NOMO-1 treated with DMSO at 0.1 percent for 48 hours (cell line): ENCODE measurements around the gene TBC1D22B.
A peak's percentile ranks its signal among the peaks of the same experiment; 100 is the strongest.

Experiments
- DNase-seq: peaks from one replicate; lab custom pipeline; 2025; ENCODE audit not compliant: unreplicated experiment; lab: John Stamatoyannopoulos, UW

TBC1D22B gene

DNA sequence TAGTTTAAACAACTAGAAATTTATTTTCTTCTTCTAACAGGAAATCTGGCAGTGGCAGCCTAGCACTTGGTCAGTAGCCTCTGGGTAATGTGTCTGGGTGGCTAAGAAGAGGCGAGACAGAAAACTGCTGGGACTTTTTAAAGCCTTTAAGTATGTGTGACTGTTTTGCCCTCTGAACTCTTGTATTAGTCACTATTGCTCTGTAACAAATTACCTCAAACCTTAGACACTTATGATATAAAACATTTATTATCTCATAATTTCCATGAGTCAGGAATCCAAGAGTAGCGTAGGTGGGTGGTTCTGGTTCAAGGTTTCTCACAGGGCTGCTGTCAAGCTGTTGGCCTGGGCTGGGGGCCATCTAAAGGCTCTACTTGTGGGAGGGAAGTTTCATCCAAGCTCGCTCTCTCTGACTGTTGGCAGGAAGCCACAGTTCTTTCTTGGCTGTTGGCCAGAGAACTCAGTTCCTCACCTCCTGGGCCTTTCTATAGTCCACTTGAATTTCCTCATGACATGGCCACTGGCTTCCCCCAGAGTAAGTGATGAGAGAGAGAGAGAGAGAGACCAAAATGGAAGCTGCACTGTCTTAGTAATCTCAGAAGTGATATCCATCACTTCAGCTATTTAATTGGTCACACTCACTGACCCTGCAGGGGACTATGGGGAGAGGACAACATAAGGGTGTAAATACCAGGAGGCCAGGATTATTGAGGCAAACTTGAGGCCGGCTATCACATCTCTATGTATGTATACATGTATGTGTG is 17.4 kb upstream of the TBC1D22B start:
- DNase-seq, result peak; percentile 78

DNA sequence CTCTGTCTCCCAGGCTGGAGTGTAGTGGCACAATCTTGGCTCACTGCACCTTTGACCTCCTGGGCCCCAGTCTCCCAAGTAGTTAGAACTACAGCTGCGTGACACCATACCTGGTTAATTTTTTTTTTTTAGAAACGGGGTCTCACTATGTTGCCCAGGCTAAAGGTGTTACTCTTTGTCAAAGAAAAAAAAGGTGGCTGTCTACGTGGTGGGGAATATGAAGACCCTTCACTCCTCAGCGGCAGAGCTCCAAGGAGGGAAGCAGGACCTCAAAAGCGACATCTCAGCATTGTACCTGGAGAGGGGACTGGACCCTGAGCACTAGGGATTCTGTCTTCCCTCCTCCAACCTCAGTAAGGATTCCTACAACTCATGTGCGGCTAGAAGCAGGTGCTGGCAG is 16.4 kb upstream of the TBC1D22B start:
- DNase-seq, result no peak

DNA sequence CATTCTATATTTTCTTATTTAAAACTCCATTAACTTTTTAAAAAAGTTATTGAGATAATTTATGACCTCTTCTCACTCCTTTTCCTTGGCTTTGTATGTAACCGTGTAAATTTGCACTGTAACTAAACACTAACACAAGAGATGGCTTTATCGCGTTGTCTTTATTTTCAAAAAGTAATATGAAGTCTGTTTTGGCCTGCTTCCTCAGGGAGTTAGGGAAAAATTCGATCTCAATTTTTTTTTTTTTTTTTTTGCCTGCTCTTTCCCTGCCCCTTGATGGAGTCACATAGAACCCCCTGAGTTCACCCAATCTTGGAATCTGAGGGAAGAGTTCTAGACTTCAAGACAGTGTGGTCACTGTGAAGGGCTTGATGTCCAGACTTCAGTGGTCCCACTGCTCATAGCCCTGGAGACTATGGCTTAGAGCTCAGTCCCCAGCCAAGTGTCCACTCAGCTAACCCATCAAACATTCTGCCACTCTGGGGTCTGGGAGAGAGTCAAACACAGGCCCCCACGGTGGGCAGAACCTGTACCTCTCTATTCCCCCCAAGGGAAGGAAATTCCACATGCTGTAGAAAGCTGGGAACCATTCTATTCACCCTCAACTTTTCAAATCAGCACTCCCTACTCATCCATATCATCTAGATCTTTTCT is 15.7 kb upstream of the TBC1D22B start:
- no peak for DNase-seq

DNA sequence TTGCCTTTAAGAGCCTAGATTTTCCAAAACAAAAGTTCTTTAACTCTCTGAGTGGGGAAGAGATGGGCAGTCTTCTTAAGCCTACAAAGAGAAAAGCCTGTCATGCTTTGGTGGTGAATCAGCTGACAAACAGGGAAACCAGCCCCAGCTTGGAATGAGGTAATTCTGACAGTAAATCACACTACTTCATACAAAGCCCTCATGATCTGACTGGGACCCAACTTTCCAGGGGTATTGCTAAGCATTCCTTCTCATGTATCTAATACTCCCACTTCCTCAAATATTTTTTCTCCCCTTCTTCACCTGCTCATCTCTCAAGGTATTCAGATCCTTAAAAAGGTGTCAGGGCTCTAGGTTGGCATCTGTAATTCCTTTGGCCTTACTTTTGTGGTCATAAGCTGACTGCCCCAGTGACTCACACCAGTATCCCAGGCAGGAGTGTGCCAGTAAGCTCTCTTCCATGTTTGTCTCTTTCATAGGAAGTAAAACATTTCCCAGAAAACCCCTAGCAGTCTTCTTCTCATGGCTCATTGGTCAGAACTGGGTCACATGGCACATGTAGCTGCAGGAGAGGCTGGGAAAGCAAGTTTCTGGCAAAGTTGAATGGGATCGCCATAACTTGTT is 15.0 kb upstream of the TBC1D22B start:
- peak; percentile 16 for DNase-seq

DNA sequence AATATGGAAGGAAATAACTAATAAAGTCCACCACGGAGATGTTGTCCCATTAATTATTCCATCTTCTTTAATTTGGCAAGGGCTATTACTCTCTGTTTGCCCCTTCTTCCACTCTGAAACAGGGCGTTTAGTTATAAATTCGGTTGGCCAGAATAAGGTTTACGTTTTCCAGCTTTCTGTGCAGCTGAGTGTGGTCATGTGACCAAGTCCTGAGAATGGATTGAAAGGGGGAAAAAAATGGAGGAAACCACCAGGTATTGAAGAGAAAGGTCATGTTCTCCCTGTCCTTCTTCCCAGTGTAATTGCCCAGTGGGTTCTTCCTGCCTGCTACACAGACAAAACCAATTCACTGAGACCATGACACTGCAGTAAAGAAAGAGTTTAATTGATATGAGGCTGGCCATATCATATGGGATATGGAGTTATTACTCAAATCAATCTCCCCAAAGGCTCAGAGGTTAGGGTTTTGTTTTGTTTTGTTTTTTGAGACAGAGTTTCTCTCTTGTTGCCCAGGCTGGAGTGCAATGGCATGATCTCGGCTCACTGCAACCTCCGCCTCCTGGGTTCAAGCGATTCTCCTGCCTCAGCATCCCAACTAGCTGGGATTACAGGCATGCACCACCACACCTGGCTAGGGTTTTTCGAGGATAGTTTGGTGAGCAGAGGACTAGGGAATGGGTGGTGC is 14.3 kb upstream of the TBC1D22B start:
- DNase-seq, result no peak

DNA sequence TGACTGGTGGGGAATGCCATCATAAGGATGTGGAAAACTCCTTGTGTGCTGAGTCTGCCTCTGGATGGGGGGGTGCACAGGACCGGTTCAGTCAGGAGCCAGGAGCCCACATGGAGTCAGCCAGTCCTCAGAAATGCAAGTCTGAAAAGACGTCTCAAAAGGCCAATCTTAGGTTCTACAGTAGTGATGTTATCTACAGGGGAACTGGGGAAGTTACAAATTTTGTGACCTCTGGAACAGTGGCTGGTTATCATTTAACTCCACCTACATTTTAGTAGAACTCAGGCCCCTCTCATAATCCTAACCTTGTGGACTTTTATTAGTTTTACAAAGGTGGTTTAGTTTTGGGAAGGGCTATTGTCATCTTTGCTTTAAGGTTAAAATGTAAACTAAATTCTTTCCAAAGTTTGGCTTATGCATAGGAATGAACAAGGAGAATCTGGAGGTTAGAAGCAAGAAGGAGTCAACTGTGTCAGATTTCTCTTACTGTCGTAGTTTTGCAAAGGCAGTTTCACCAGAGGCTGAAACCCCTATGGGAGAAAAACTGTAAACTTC is 13.7 kb upstream of the TBC1D22B start:
- no peak for DNase-seq

DNA sequence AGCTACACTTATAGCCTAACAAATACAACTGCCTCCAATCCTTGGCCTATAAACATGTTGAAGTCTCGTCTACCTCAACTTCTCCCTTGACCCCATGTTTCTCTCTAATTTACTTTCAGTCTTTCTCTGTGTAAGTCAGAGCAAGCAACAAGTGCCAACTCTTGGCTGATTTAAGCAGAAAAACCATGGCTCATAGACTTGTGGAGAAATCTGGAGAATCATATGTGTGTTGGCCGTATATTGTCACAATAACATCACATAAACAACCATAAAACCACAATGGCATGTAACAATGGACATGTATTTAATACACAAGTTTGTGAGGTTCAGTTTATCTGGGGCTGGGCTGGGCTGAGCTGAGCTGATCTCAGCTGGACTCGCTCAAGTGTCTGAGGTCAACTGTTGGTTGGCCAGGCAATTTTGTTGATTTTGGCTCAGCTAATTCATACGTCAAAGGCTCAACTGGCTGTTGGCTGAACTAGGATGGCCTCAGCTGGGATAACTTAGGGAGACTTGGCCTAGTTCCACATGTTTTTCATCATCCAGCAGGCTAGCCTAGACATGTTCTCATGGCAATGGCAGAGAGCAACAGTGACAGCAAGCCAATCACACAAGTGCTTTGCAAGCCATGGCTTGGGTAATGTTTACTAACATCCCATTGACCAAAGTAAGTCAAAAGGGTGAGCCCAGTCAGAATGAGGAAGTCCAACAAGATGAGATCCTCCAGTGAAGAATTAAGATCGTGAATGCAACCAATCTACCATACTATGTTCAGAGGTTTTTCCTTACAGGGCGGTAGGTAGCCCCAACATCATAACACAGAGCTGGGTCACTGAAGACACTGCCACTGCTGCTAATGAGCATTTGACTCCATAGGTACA is 12.9 kb upstream of the TBC1D22B start:
- peak; percentile 45 for DNase-seq

DNA sequence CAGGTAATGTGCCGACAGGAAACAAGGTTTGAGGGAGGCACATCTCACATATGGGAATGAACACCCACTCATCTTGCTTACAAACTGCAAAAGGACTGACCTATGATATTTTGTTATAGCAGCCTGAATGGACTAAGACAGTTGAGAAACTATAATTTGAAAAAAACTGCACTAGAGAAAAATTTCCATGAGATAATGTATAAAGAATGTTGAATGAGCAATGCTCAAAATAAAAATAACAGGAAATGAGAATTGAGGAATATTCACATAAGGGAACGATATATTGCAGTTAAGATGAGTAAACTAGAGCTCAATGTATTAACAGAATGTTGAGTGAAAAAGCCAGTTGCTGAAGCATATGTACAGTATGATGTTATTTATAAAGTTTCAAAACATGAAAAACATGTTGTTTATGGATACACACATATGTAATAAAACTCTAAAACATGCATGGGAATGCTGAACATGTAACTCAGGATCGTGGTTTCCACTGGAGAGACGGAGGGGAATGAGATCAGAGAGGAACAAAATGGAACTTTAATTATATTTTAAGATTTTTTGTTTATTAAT is 6.3 kb upstream of the TBC1D22B start:
- no peak for DNase-seq

DNA sequence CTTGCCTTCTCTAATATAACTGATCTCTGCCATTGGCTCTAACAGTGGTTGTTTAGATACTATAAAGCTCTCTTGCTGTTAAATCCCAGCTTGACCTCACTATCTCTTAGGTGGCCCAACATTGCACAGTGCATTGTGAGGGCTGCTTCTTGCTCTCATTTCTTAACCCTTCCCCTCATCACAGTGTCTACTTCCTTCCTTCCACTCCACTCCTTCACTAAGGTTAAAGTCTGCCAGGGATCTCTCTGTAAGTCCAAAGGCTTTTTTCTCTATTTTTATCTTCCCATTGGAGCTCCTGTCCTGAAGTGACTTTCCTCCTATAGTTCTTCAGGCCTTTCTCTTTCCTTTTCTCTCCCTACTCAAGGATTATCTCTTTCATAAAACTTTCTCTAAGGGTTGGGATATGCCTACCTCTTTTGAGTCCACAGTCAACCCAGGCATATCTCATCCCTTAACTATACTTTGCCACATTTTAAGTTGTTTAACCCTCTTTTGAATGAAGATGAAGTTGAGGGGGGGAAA is 4.0 kb upstream of the TBC1D22B start:
- no peak for DNase-seq

DNA sequence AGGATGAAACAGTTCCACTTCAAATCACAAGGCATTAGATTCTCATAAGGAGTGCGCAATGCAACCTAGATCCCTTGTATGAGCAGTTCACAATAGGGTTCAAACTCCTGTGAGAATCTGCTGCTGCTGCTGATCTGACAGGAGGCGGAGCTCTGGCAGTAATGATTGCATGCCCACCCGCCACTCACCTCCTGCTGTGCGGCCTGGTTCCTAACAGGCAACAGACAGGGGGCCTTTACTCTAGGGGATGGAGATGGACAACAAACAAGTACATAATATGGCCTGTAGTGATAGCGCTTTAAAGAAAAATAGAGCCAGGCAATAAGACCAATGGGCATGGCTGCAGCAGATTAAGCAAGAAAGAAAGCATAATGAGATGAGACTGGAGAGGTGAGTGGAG is 2.7 kb upstream of the TBC1D22B start:
- no peak for DNase-seq

DNA sequence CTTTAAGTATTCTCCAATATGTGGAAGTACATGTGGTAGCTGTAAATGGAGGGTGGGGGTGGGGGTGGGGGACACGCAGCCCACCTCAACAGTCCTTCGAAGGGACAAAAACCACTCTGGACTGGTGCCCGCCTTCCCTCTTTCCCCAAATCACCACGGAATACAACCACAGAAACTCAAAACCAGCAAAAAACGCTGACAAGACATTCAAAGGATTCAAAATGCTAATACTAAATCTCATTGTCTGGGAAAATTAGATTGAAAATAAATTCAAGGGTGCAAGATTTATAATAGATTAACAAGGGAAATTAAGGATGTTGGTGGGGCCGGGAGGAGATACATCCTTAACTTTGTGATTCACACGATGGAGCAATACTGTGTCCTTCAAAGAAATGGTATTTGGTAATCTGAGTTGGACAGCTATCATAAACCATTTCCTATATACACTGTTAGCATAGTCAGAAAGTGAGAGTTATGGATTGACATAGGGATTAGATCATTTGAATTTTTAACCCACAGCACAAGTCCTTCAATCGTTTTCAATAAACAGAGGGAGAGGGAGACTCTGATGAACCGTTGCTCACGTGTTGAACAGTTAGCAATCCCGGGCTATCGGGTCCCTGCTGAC is 766 bp upstream of the TBC1D22B start:
- DNase-seq, result peak; percentile 69

DNA sequence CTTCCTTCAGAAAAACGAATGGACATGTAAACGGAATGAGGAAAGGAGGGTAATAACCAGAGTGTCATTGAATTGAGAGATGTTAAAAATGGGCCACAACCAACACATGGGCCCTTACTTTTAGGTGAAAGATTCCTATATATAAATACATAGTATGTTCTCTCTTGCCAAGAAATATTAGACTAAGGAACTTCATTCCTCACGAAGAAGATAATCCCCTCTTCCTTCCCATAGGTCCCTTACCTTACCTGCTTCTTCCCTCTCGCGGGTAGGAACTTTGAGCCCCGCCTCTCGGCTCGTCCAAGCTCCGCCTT is 295 bp upstream of the TBC1D22B start:
- no peak for DNase-seq

DNA sequence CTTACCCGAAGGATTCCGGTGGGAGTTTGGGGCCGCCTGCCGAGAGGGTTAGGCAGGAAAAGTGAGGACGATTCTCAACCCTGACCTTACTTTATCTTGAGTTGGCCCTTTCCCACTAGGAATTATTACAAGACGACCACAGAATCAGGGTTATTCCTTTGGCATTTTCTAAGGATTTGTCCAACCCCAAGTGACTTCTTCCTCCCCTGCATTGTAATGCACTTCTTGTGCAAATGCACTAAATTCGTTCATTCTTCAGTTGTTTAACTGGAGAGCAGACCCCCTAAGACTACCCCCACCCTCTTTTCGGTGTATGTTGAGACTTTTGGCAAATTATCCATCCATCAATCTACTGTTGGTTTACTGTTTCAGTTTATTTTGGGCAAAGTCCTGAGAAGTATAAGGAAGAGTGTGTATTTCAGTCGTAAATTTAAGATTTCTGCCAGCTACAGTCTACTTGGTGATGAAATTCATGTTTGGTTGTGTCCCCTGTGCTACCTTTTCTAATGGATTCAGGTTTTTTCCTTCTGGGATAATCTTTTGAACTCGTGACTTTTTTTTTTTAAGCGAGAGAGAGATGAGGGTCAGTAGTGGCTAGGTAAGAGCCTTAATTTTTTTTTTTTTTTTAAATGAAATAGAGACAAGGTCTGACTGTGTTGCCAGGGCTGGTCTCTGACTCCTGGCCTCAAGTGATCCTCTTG is 983 bp downstream of the TBC1D22B start:
- no peak for DNase-seq

DNA sequence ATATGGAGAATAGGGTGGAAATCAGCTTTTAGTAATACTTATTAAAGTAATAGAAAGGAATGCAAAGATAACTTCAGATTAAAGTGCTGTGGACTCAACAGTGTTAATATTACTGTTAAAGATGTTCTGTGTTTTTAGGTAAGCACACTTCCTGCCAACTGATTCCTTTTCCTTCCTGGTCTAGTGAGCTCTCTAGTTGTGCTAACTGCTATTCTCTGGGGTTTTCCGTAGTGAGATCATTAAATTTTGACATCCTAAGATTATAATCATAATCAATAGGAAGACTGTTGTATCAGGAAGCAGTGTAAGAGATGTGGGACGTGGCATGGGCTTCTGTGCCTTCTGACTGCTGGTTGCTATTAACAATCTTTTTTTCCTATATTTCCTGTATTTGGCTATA is 1.6 kb downstream of the TBC1D22B start:
- no peak for DNase-seq

DNA sequence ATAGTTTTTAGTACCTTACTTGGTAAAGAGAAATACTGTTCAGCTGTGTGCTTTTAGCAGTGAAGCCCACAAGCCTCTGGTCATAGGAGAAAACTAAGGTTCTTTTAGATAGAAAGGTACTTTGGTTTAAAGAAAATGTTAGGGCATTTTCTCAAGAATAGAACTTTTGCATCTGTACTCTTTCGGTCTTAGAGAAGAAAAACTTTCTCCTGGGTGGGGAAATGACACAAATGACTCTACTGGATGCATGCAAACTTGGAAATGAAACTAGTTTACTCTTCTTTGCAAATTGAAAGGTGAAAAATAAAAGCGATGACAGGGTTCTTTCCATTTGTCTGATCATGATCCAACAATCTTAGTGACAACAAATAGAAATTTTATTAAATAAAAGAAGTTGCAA is 2.5 kb downstream of the TBC1D22B start:
- DNase-seq, result no peak

DNA sequence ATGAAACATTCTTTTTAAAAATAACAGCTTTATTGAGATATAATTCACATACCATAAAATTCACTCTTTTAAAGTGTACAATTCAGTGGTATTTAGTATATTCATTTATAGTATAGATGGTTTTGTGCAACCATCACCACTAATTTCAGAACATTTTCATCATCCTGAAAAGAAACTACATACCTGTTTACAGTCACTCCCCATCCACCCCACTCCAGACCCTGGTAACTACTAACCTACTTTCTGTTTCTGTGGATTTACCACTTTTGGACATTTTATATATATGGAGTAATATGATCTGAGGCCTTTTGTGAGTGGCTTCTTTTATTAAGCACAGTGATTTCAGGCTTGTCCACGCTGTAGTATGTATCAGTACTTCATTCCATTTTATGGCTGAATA is 2.9 kb downstream of the TBC1D22B start:
- no peak for DNase-seq

DNA sequence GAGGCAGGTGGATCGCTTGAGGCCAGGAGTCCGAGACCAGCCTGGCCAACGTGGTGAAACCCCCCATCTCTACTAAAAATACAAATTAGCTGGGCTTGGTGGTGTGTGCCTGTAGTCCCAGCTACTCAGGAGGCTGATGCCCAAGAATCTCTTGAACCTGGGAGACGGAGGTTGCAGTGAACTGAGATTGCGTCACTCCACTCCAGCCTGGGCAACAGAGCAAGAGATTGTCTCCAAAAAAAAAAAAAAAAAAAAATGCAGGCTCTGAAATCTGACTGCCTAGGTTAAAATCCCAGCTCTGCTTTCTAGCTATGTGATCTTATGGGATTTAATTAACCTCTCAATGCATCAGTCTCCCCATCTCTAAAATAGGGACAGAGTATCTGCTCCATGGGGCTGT is 3.6 kb downstream of the TBC1D22B start:
- no peak for DNase-seq

DNA sequence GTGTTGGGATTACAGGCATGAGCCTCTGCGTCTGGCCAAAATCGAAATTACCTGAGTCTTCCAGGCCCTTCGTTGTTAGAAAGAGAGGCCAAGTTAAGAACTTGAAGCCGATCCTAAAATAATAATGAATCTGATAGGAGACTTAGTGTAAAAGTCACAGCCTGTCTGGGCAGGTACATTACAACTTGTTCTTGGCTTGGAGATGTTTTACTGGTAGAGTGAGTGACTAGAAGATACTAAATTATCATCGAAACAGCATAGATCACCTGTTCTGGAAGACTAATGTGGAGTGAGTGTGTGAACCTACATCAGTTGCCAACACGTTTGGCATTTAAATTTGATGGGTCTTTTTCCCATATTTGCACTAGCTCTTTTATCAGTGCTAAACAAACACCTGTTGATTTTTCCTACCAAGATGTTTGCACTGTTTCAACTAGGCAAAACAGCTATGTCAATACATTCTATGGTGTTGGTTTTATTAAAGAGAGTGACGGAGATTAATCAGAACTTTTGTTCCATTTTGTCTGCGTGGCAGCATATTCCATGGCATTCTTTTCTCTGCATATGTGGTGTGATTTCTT is 5.0 kb downstream of the TBC1D22B start:
- DNase-seq, result no peak

DNA sequence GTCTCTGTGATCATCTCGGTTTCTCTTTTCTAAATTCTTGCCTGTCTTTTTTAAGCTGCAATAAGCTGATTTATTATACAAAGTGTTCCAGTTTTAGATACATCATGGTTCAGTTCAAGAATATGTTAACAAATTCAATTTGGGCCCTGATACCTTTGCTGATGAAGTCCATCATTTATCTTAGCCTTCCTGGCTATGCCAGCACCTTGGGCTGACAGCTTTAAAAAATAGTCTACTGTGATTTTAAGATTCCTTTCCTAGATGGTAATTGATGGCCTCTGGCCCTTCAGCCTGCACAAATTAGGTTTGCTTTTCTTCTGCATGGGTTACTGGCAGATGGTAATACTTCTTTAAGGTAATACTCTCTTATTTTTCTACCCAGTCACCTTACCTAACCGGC is 7.4 kb downstream of the TBC1D22B start:
- no peak for DNase-seq
